DOHH2 (cell line): ENCODE results near the gene OR10T2.

Experiments used
- EZH2phosphoT487 ChIP-seq: fragments of 200-600 bp; sonication (generic); IDR thresholded peaks from 2 replicates; pipeline ENCODE4 v1.6.1; 2017; ENCODE audit warnings: borderline replicate concordance, mild to moderate bottlenecking, antibody characterized with exemption, low read length, moderate library complexity, mixed read lengths
- TF ChIP-seq, protein P1 (sequence below): fragments of 200-600 bp; sonication (generic); IDR thresholded peaks from one replicate; pipeline ENCODE4 v1.5.1; 2014; ENCODE audit warnings: antibody characterized with exemption, mild to moderate bottlenecking, low read depth, low read length; ENCODE audit not compliant: poor library complexity, severe bottlenecking

DNA sequence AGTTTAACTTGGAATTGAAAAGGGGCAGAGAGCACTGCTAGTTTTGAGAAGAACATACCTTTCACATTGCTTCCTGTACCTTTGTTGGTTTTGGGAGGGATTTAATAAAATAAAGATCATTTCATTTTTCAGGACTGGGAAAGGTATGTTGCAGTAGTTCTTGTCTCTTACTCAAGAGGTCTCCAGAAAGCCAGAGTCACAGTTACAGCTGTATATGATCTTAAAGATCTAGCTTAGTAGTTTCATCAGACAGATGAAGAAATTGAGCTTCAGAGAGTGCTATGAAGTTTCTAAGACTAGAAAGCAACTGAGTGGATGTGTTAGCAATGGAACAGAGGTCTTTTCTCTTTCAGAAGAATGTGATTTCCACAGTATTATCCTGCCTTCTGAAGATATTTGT is 25.8 kb upstream of the OR10T2 start:
- TF ChIP-seq, protein P1, sequence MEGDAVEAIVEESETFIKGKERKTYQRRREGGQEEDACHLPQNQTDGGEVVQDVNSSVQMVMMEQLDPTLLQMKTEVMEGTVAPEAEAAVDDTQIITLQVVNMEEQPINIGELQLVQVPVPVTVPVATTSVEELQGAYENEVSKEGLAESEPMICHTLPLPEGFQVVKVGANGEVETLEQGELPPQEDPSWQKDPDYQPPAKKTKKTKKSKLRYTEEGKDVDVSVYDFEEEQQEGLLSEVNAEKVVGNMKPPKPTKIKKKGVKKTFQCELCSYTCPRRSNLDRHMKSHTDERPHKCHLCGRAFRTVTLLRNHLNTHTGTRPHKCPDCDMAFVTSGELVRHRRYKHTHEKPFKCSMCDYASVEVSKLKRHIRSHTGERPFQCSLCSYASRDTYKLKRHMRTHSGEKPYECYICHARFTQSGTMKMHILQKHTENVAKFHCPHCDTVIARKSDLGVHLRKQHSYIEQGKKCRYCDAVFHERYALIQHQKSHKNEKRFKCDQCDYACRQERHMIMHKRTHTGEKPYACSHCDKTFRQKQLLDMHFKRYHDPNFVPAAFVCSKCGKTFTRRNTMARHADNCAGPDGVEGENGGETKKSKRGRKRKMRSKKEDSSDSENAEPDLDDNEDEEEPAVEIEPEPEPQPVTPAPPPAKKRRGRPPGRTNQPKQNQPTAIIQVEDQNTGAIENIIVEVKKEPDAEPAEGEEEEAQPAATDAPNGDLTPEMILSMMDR: no peak
- no peak for TF ChIP-seq EZH2phosphoT487
